HG03095 (cell line): ENCODE measurements around the gene CKAP2.
"Not testable (repeated sequence)": the region's sequence is repeated elsewhere in the genome, so short reads cannot be mapped to it uniquely, and the experiment has no call there.

ENCODE experiments used
- ATAC-seq: cut with Tn5 transposase; IDR thresholded peaks from one replicate; pipeline ENCODE4 v1.9.1; 2021; ENCODE audit warnings: moderate library complexity; ENCODE audit not compliant: unreplicated experiment

Gene CKAP2

GRCh38 chr13:52450793-52451116, 4.5 kb upstream of the CKAP2 start:
- no peak for ATAC-seq

DNA sequence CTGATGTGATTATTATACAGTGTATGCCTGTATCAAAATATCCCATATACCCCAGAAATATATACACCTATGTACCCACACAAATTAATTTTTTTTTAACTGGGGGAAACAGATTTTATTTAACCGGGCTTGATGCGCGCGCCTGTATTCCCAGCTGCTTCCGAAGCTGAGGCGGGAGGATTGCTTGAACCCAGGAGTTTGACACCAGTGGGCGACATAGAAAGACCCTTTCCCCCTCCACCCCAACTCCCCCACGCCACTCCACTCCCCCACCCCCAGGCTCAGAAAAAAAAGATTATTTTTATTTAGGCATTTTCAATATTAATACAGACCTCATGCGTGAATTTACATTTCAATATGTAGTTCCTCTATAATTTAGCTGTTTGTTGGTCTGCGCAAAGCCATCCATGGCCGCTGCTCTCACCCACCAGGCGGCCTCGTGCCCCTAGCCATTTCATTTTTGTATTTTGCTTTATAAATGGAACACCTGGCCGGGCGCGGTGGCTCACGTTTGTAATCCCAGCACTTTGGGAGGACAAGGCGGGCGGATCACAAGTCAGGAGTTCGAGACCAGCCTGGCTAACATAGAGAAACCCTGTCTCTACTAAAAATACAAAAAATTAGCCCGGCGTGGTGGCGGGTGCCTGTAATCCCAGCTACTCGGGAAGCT, 4.0 kb upstream of the CKAP2 start:
- ATAC-seq: no peak

DNA sequence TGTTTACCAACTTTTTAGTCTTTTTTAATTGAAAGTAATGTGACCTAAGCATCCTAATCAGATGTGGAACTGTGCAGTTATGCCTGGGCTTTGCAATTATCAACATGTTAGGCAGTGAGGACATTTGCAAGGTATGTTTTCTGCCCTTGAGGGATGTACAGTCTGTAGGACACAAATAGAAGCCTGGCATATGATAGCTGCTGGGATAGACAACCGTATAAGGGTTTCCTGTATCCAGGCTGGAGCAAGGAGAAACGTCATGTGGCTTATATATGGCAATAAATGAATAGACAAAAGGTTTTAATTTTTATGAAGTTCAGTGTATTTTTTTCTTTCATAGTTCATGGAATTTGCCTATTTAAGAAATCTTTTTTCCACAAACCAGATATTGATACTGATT, 2.8 kb upstream of the CKAP2 start:
- ATAC-seq: no peak

DNA sequence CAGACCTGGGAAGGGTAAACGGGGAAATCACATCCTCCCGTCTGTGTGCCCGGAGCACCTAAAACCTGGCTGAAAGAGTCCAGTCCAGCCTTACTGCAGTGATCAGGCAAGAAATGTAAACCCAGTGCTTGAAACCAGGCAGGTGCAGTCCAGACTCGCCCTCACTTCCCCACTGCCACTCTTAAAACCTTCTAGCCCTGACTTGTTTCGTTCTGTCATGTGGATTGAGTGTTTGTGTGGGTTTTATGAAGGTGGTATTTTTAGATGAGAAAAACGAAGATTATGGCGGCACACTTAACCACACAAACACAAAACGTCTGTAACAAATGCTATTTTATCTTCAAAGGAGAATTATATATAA, 839 bp upstream of the CKAP2 start:
- peak; percentile 28 for ATAC-seq

DNA sequence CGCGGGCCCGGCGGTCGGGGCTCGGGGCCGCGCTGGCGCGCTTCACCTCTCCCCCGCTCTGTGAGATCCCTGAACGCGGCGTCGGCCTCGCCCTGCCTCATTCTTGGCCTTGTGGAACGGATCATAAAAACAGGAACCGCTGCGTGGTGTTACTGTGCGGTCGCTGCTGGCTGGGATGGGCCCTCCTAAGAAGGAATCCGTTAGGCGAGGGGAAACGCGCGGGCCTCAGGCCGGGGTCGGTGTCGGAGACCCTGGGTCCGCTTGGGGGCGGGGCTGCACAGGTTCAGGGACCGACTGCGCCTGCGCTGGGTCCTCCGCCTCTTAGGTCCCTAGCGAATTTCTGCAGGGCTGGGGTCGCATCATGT, 381 bp downstream of the CKAP2 start:
- peak; percentile 27 for ATAC-seq

GRCh38 chr13:52459668-52460067, 4.4 kb downstream of the CKAP2 start:
- no peak for ATAC-seq

DNA sequence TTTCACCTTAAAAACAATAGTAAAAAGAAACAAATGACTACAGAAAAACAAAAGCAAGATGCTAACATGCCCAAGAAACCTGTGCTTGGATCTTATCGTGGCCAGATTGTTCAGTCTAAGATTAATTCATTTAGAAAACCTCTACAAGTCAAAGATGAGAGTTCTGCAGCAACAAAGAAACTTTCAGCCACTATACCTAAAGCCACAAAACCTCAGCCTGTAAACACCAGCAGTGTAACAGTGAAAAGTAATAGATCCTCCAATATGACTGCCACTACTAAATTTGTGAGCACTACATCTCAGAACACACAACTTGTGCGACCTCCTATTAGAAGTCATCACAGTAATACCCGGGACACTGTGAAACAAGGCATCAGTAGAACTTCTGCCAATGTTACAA, 6.0 kb downstream of the CKAP2 start:
- ATAC-seq: no peak

- ATAC-seq: no peak
Measured at GRCh38 chr13:52463526-52463925, 8.2 kb downstream of the CKAP2 start.

GRCh38 chr13:52468487-52468886, 13.2 kb downstream of the CKAP2 start:
- ATAC-seq: not testable (repeated sequence)

- not testable (repeated sequence) for ATAC-seq
Measured at GRCh38 chr13:52480677-52481428, 25.6 kb downstream of the CKAP2 start.

- not testable (repeated sequence) for ATAC-seq
Measured at GRCh38 chr13:52487078-52487477, 31.8 kb downstream of the CKAP2 start.

- not testable (repeated sequence) for ATAC-seq
Measured at GRCh38 chr13:52488763-52489162, 33.5 kb downstream of the CKAP2 start.

GRCh38 chr13:52491015-52491414, 35.7 kb downstream of the CKAP2 start:
- not testable (repeated sequence) for ATAC-seq

DNA sequence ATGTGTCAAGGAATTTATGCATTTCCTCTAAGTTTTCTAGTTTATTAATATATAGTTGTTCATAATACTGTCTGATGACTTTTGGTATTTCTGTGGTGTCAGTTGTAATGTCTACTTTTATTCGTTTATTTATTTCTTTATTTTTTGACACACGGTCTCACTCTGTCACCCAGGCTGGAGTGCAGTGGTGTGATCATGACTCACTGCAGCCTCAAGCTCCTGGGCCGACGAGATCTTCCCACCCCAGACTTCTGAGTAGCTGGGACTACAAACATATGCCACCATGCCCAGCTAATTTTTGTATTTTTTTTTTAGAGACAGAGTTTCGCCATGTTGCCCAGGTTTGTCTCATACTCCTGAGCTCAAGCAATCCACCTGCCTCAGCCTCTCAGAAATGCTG, 39.0 kb downstream of the CKAP2 start:
- ATAC-seq: not testable (repeated sequence)

DNA sequence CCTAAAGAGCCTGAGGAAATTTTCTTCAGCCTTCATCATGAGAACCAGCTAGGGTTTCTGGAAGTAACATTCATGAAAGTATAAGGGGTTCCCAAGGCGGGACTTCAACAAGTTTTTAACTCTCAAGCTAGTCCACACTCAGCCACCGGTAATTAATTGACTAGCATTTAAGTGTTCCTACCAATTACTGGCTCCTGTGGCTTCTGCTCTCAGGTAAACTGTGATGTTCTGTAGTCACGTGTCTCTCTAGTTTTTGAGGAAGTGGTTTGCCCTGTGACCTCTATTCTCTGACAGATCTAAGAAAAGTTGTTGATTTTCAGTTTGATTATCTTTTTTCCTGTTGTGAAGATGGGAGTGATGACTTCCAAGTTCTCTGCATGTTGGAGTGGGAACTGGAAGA, 42.7 kb downstream of the CKAP2 start:
- ATAC-seq: not testable (repeated sequence)

GRCh38 chr13:52502277-52502676, 47.0 kb downstream of the CKAP2 start:
- ATAC-seq: not testable (repeated sequence)

- not testable (repeated sequence) for ATAC-seq
Measured at GRCh38 chr13:52505843-52506242, 50.6 kb downstream of the CKAP2 start.

DNA sequence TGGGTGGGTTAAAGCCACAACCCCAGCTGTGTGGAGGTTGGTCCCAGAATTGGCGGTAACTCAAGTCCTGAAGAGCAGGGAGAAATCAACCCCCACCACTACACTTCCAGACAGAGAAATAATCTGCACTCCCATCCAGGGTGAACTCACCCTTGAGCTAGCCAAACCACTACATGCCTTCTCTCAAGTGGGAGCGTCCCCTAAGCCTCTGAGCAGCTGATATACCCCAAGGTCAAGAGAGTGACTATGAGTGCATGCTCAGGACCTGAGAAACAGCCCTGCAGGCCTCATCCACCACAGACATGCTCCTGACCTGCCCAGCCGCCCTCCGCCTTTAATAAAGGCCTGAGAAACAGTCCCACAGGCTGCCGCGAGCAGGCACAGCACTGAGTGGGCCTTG, 54.3 kb downstream of the CKAP2 start:
- not testable (repeated sequence) for ATAC-seq

DNA sequence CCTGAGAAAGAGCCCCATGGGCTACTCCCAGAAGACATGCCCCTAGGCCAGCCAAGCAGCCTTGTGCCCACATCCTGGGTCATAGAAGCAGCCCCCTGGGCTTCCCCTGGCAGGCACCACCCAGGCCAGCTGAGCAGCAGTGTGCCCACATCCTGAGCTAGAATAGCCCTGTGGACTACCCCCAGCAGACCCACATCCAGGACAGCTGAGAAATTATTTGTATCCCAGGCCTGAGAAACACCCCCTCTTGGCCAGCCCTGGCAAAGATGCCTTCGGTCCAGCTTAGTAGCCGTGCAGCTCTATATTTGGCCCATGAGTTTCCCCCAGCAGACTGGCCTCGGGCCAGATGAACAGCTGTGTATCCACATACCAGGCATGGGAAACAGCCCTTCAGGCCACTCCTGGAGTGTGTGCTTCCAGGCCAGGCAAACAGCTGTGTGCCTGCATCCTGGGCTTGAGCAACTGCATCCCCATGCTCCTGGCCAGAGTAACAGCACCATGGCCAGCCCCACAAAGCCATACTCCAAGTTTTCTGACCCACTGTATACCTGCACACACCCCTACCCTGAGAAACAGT, 55.0 kb downstream of the CKAP2 start:
- not testable (repeated sequence) for ATAC-seq

DNA sequence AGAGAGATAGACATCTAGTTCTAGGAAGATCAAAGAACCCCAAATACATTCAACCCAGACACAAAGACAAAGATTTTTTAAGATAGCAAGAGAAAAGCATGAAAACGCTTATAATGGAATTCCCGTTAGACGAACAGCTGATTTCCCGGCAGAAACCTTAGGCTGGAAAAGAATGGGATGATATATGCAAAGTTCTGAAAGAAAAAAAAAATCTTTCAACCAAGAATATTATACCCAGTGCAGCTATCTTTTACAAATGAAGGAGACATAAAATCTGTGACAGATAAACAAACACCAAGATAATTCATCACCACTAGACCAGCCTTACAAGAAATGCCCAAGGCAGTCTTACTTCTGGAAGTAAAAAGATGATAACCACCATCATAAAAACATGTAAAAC, 56.3 kb downstream of the CKAP2 start:
- not testable (repeated sequence) for ATAC-seq

DNA sequence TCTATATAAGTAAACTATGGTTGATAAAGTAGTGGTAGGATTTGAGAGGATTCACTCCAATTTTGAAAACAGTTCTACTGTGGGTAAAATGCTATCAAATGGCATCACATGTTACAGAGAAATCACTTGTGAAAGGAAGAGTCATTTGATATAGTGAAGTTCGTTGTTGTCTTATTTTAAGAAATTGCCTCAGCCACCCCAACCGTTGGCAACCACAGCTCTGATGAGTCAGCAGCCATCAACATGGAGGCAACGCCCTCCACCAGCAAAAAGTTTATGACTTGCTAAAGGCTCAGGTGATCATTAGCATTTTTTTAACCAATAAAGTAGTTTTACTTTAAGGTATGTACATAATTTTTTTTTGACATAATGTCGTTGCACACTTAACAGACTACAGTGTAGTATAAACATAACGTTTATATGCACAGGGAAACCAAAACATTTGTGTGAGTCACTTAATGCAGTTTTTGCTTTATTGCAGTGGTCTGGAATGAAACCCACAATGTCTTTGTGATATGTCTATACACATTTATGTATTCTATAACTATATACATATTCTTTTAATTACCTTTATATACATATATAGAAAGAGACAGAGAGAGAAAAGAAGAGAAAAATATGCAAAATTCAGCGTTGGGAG, 58.8 kb downstream of the CKAP2 start:
- not testable (repeated sequence) for ATAC-seq

- not testable (repeated sequence) for ATAC-seq
Measured at GRCh38 chr13:52523323-52523722, 68.0 kb downstream of the CKAP2 start.
